ENCODE data around the gene CLC. TPM values are rescaled to one million over a fixed set of nuclear protein-coding genes. Genes with fewer than 3 reads are reported as not detected.
"Not testable (repeated sequence)": the region's sequence is repeated elsewhere in the genome, so short reads cannot be mapped to it uniquely, and the experiment has no call there.

CLC gene
- total and polyA plus RNA-seq, 4 donors, result not detected

DNA sequence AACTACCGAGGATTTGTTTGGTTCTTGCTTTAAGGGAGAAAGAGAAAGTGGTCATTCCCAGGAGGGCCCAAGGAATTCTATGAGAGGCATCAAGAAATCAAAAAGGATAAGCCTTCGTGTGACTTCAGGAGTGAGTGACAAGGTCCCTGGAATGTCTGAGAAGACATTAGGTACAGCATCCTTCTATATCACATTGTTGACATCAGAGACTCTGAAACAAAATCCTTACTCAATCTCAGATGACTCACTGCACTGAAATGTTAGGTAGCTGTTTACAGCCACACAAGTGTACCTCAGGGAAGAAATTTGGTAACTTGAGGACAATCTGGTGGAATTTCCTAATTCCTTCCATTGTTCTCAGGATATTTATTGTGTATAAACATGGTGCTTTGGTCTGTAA is 41.4 kb downstream of the CLC start:
- Histone ChIP-seq H3K4me3 (ENCODE audit: low read length in 2 of 2) (no peak overlapping the region), H3K36me3 (ENCODE audit: control insufficient read depth in 1 of 2, insufficient read depth in 2 of 2, low read length in 1 of 2) (no peaks in the 10 kb centered on the region), H3K4me1 (ENCODE audit: control insufficient read depth in 1 of 2, insufficient read depth in 2 of 2, low read length in 2 of 2) (no peaks in the 10 kb centered on the region), H3K27me3 (ENCODE audit: control insufficient read depth in 1 of 2, insufficient read depth in 2 of 2, low read length in 1 of 2) (no peaks in the 10 kb centered on the region), H3K9me3 (ENCODE audit: control insufficient read depth, low read length) (peaks cover 2% of the 10 kb centered on the region), H3K27ac (ENCODE audit: low read depth in 1 of 2, low read length in 2 of 2) (no peak overlapping the region)
- intact Hi-C loops (cut with DNase I), result no loop called here
- no peak for ATAC-seq (ENCODE audit: low FRiP score)
- 56 to 63% methylated on average over 2 of the region's 2 CpGs for WGBS, 2 donors
- no peak for DNase-seq

DNA sequence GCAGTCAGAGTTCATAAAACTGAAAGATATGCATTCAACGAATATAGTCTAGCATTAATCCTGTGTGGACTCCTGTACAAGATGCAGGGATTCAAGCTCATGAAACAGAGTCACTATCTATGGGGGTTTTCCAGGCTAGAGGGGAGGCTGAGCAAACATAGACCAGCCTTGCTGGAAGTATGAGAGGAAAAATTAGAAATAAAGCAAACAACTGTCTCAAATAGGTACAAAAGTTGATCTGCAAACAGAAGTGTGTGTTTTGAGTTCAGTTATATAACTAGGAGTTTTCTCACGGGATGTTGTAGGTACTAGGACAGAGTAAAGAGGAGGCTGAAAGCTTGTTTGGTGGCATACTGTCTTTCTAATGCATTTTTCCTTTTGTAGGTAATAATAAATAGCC is 42.1 kb downstream of the CLC start:
- no peak overlapping the region for H3K4me3 ChIP-seq (ENCODE audit: low read length in 2 of 2)
- intact Hi-C loops (cut with DNase I), result no loop called here
- H3K9me3 ChIP-seq (ENCODE audit: control insufficient read depth, low read length), result peaks cover 2% of the 10 kb centered on the region
- no peaks in the 10 kb centered on the region for H3K36me3 ChIP-seq (ENCODE audit: control insufficient read depth in 1 of 2, insufficient read depth in 2 of 2, low read length in 1 of 2)
- DNase-seq (no peak), ATAC-seq (ENCODE audit: low FRiP score) (no peak)
- H3K4me1 ChIP-seq (ENCODE audit: control insufficient read depth in 1 of 2, insufficient read depth in 2 of 2, low read length in 2 of 2), result no peaks in the 10 kb centered on the region
- WGBS, 2 donors, result 64 to 74% methylated on average over 2 of the region's 2 CpGs
- H3K27ac ChIP-seq (ENCODE audit: low read depth in 1 of 2, low read length in 2 of 2), result no peak overlapping the region
- no peaks in the 10 kb centered on the region for H3K27me3 ChIP-seq (ENCODE audit: control insufficient read depth in 1 of 2, insufficient read depth in 2 of 2, low read length in 1 of 2)

DNA sequence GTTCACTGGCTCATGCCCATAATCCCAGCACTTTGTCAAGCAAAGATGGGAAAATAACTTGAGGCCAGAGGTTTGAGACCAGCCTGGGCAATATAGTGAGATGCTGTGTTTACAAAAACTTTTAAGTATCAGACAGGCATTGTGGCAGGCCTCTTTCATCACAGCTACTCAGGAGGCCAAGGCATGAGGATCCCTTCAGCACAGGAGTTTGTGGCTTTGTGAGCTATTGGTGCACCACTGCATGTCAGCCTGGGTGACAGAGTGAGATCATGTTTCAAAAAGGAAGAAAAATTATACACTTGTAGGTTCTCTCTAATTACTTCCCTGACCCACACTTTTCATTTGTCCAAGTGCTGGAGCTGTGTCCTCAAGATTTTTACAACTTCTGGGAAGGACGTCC is 45.0 kb downstream of the CLC start:
- ATAC-seq (ENCODE audit: low FRiP score), result no peak
- WGBS, 2 donors, result 50 to 54% methylated on average over 1 of the region's 1 CpG
- no peaks in the 10 kb centered on the region for H3K36me3 ChIP-seq (ENCODE audit: control insufficient read depth in 1 of 2, insufficient read depth in 2 of 2, low read length in 1 of 2)
- H3K9me3 ChIP-seq (ENCODE audit: control insufficient read depth, low read length), result no peaks in the 10 kb centered on the region
- no peak overlapping the region for H3K4me3 ChIP-seq (ENCODE audit: low read length in 2 of 2)
- intact Hi-C loops (cut with DNase I), result no loop called here
- no peak overlapping the region for H3K27ac ChIP-seq (ENCODE audit: low read depth in 1 of 2, low read length in 2 of 2)
- DNase-seq, result no peak
- H3K27me3 ChIP-seq (ENCODE audit: control insufficient read depth in 1 of 2, insufficient read depth in 2 of 2, low read length in 1 of 2), result no peaks in the 10 kb centered on the region
- H3K4me1 ChIP-seq (ENCODE audit: control insufficient read depth in 1 of 2, insufficient read depth in 2 of 2, low read length in 2 of 2), result no peaks in the 10 kb centered on the region

DNA sequence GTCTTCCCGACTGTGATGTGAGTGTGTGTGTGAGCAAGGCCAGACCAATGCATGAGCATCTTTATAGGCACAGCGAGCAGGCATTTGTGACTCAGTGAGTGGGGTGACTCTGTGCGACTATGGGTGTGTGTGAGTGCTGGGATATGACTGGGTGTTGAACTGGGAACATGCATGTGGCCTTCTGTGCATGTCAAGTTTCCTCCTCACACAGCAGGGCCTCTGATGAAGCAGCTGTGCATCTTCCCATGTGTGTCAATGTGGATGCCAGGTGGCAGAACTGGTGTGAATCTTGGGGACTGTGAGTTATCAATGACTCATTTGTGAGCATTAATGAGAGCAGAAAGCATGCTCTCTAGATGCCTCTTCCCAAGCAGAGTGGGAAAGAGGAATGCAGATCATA is 45.7 kb downstream of the CLC start:
- 74 to 81% methylated on average over 3 of the region's 3 CpGs for whole genome bisulfite sequencing, 2 donors
- intact Hi-C loops (cut with DNase I), result no loop called here
- ATAC-seq (ENCODE audit: low FRiP score), result no peak
- H3K4me1 ChIP-seq (ENCODE audit: control insufficient read depth in 1 of 2, insufficient read depth in 2 of 2, low read length in 2 of 2), result no peaks in the 10 kb centered on the region
- H3K36me3 ChIP-seq (ENCODE audit: control insufficient read depth in 1 of 2, insufficient read depth in 2 of 2, low read length in 1 of 2), result no peaks in the 10 kb centered on the region
- DNase-seq, result no peak
- no peak overlapping the region for H3K27ac ChIP-seq (ENCODE audit: low read depth in 1 of 2, low read length in 2 of 2)
- H3K27me3 ChIP-seq (ENCODE audit: control insufficient read depth in 1 of 2, insufficient read depth in 2 of 2, low read length in 1 of 2), result no peaks in the 10 kb centered on the region
- no peak overlapping the region for H3K4me3 ChIP-seq (ENCODE audit: low read length in 2 of 2)
- no peaks in the 10 kb centered on the region for H3K9me3 ChIP-seq (ENCODE audit: control insufficient read depth, low read length)

DNA sequence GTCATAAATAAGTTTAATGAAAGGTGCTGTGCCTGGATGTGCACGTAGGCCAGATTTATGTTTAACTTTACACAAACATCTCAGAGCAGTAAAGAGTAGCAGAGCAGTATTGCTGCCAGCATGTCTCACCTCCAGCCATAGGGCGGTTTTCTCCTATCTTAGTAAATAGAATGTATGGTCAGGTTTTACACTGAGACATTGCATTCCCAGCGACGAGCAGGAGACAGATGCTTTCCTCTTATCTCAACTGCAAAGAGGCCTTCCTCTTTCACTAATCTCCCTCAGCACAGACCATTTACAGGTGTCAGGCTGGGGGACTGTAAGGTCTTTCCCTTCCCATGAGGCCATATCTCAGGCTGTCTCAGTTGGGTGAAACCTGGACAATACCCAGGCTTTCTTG is 49.2 kb downstream of the CLC start:
- H3K27ac ChIP-seq (ENCODE audit: low read depth in 1 of 2, low read length in 2 of 2); intact Hi-C loops (cut with DNase I); ATAC-seq (ENCODE audit: low FRiP score); DNase-seq; H3K36me3 ChIP-seq (ENCODE audit: control insufficient read depth in 1 of 2, insufficient read depth in 2 of 2, low read length in 1 of 2); H3K4me3 ChIP-seq (ENCODE audit: low read length in 2 of 2); H3K4me1 ChIP-seq (ENCODE audit: control insufficient read depth in 1 of 2, insufficient read depth in 2 of 2, low read length in 2 of 2); H3K9me3 ChIP-seq (ENCODE audit: control insufficient read depth, low read length); H3K27me3 ChIP-seq (ENCODE audit: control insufficient read depth in 1 of 2, insufficient read depth in 2 of 2, low read length in 1 of 2): not testable (repeated sequence)
- 85% methylated on average over 4 of the region's 4 CpGs for WGBS, 2 donors

DNA sequence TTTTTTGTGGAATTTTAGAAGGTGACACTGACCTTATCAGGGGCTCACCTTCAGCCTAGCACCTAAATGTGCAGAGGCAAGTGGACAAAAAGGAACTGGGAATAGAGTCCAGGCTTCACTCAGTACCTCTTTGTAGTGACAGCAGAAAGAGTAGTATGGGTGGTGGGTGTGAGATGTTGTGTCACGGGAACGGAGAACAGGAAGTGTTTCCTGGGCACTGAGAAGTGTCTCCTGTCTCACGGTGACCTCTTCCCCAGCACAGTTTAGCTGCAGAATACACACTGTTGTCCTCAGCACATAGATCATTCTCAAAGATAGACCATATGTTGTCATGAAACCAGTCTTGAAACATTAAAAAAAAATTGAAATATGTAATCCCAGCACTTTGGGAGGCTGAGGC is 51.1 kb downstream of the CLC start:
- 75% methylated on average over 3 of the region's 3 CpGs for WGBS, 2 donors
- intact Hi-C loops (cut with DNase I), result no loop called here
- Histone ChIP-seq H3K36me3 (ENCODE audit: control insufficient read depth in 1 of 2, insufficient read depth in 2 of 2, low read length in 1 of 2) (no peaks in the 10 kb centered on the region), H3K4me1 (ENCODE audit: control insufficient read depth in 1 of 2, insufficient read depth in 2 of 2, low read length in 2 of 2) (no peaks in the 10 kb centered on the region), H3K27ac (ENCODE audit: low read depth in 1 of 2, low read length in 2 of 2) (no peak overlapping the region), H3K27me3 (ENCODE audit: control insufficient read depth in 1 of 2, insufficient read depth in 2 of 2, low read length in 1 of 2) (no peaks in the 10 kb centered on the region), H3K4me3 (ENCODE audit: low read length in 2 of 2) (no peak overlapping the region), H3K9me3 (ENCODE audit: control insufficient read depth, low read length) (peaks cover 2% of the 10 kb centered on the region)
- ATAC-seq (ENCODE audit: low FRiP score) (no peak), DNase-seq (no peak)

DNA sequence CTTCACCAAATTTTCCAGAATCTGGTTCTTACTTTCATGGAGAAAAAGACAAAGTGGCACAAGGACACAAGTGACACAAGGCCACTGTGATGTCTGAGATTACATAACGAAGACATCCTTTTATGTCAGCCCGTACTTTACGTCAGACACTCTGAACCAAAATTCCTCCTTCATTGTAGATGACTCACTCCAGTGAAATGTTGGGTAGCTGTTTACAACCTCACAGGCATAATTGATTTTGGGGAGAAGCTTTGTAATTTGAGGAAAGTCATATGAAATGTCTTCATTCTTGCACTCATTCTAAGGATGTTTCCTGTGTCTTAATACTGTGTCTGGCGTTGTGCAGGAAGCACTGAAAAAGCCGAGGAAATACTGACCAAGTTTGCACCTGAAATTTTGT is 53.6 kb downstream of the CLC start:
- no peaks in the 10 kb centered on the region for H3K36me3 ChIP-seq (ENCODE audit: control insufficient read depth in 1 of 2, insufficient read depth in 2 of 2, low read length in 1 of 2)
- H3K4me3 ChIP-seq (ENCODE audit: low read length in 2 of 2), result no peak overlapping the region
- H3K9me3 ChIP-seq (ENCODE audit: control insufficient read depth, low read length), result peaks cover 2% of the 10 kb centered on the region
- no peaks in the 10 kb centered on the region for H3K27me3 ChIP-seq (ENCODE audit: control insufficient read depth in 1 of 2, insufficient read depth in 2 of 2, low read length in 1 of 2)
- DNase-seq (no peak), ATAC-seq (ENCODE audit: low FRiP score) (no peak)
- H3K27ac ChIP-seq (ENCODE audit: low read depth in 1 of 2, low read length in 2 of 2), result no peak overlapping the region
- no peaks in the 10 kb centered on the region for H3K4me1 ChIP-seq (ENCODE audit: control insufficient read depth in 1 of 2, insufficient read depth in 2 of 2, low read length in 2 of 2)
- WGBS, 2 donors, result 73 to 80% methylated on average over 5 of the region's 5 CpGs
- intact Hi-C loops (cut with DNase I), result no loop called here

DNA sequence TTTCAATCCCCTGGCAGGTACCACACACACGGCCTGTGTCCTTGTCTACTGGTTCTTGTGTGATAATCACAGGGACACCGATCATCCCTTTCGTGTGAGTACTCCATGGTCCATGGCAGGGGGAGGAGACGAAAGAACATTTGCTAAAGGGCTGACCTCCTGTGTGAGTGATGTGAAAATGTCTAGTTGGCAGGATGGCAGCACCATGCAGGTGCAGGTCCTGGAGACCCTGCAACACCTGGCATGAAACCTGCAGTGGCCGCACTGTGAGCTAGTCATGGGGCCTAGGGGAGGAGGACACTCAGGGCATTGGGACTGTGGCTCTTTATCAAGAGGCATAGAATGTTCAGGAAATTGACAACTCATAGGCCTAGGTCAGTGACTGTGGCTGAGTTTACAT is 56.4 kb downstream of the CLC start:
- H3K9me3 ChIP-seq (ENCODE audit: control insufficient read depth, low read length), result no peaks in the 10 kb centered on the region
- no peaks in the 10 kb centered on the region for H3K4me1 ChIP-seq (ENCODE audit: control insufficient read depth in 1 of 2, insufficient read depth in 2 of 2, low read length in 2 of 2)
- 87 to 91% methylated on average over 5 of the region's 5 CpGs for WGBS, 2 donors
- H3K27ac ChIP-seq (ENCODE audit: low read depth in 1 of 2, low read length in 2 of 2), result no peak overlapping the region
- intact Hi-C loops (cut with DNase I), result no loop called here
- DNase-seq (no peak), ATAC-seq (ENCODE audit: low FRiP score) (no peak)
- H3K27me3 ChIP-seq (ENCODE audit: control insufficient read depth in 1 of 2, insufficient read depth in 2 of 2, low read length in 1 of 2), result no peaks in the 10 kb centered on the region
- no peak overlapping the region for H3K4me3 ChIP-seq (ENCODE audit: low read length in 2 of 2)
- H3K36me3 ChIP-seq (ENCODE audit: control insufficient read depth in 1 of 2, insufficient read depth in 2 of 2, low read length in 1 of 2), result no peaks in the 10 kb centered on the region
